HG02623 (cell line): ENCODE results near the gene OR2J3.
"Not testable (repeated sequence)": the region's sequence is repeated elsewhere in the genome, so short reads cannot be mapped to it uniquely, and the experiment has no call there.

Experiments used
- ATAC-seq: cut with Tn5 transposase; IDR thresholded peaks from one replicate; pipeline ENCODE4 v1.9.1; 2021; ENCODE audit warnings: moderate library complexity; ENCODE audit not compliant: unreplicated experiment

OR2J3 gene

DNA sequence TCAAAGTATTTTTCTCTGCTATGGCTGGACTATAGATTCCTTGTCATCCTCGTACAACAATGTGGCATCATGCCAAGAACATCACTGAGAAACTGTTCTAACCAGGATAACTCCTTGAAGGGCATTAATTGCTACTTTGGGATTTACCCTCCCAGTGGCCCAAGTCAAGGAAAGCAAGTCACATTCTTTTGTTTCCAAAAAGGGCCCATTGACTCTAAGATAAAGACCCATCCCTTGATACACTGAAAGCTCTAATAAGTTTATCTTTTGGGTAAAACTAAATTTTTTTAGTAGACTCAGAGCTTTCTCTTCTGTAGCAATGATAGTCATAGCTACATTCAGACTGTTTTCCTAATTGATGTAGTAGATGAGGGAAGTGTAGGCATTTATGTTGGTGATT is at the start of gene OR2J3:
Gene OR2J3 (plus strand): TSS at position 301 of the 400 bp plus-strand sequence. CDS start 3,833 bp downstream, outside the sequence.
- ATAC-seq: no peak

DNA sequence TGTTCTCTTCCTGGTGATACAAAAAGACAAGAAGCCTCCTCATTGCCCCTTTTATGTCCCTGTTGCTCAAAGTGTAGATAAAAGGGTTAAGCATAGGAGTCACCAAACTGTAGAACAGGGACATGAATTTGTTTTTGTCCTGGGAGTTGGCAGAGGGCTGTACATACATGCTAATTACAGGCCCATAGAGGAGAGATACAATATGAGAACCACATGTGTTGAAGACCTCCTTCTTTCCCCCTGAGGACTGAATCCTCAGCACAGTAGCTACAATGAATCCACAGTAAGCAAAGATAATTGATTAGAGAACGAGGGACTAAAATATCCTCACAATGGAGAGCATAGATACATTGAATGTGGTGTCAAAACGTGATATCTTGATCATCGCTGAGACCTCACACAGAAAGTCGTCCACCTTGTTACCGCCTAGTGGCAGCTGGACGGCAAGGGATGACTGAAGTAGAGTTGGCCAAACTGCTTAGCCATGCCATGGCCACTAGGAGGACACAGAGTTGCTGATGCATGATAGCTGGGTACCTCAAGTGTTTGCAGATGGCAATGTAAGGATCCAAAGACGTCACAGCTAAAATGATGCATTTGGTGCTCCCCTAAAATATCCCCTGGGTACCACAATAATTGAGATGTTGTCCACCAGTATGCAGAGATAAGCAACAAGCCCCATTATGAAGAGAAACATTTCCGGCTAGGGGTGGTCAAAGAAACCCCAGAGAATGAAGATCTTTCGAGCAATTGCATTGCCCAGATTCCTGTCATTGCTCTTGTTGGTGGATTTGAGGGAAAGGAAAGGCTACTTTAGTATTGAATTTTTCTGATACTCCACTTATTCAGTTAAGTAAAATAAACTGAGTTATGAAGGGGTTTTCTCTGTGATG is 35.8 kb upstream of the OR2J3 start:
- no peak for ATAC-seq

DNA sequence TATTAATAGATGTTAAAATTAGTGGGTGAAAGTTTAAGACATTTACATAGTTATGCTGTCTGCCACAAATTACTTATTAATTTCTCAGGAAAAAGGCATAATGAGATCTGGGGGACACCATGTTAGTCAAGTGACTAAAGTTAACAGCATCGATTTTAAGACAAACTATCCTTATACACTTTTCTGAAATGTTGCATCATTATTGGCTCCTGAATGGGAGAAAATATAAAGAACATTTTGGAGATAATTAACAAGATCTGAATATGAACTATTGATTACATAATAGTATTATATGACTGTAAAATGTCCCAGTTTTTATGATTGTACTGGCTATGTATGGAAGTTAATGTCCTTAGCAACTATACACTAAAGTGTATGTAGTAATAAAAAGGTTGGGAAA is 28.7 kb upstream of the OR2J3 start:
- ATAC-seq: no peak

DNA sequence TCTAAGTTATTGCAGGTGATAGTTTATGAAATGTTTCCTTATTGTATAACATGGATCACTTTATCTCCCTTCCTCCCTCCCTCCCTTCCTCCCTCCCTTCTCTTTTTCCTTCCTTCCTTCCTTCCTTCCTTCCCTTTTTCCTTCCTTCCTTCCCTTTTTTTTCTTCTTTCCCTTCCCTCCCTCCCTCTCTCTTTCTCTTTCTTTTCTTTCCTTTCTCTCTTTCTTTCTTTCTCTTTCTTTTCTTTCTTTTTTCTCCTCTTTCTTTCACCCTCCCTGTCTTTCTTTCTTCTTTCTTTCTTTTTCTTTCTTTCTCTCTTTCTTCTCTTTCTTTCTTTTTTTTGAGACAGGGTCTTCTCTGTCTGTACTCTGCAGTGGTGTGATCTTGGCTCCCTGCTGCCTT is 26.5 kb upstream of the OR2J3 start:
- ATAC-seq: no peak

DNA sequence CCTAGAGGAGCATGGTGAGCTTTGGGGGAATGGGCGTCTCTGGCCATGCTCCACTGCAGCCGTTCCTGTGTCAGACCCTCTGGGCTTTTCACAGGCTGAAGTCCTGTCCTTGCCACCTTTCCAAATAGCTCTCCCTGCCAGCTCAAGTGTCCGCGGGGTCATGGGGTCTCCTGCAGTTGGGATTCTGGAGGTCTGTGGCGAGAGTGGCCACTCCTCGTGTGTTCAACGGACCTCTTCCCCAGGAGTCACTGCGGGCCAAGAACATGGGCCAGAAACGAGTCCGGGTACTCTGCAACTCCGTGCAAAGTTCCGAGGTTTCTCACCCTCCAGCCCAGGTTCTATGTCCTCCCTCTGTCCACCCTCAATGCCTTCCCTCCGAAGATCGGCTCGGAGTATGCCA is 25.4 kb upstream of the OR2J3 start:
- ATAC-seq: no peak

DNA sequence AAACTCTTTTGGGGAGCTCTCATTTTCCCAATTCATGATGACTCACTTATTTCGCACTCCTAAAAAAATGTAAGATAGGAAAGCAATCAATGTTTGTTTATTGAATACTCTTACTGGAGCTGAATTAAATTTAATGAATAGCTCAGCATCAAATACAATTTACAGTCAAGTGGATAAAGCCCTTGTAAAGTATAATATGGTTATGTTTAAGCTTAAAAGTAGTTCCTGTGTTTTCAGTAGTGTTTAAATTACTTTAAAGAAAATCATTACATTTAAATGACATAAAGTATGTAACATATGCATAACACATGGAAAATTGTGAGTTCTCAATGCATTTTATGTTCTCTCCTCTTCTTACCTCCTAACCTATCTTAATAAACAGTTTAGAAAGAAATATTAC is 20.6 kb upstream of the OR2J3 start, which contains the start of gene OR2B3:
Gene OR2B3 (minus strand): TSS at position 101 of the 400 bp plus-strand sequence. CDS start 65 bp downstream, at position 36.
- ATAC-seq: no peak

DNA sequence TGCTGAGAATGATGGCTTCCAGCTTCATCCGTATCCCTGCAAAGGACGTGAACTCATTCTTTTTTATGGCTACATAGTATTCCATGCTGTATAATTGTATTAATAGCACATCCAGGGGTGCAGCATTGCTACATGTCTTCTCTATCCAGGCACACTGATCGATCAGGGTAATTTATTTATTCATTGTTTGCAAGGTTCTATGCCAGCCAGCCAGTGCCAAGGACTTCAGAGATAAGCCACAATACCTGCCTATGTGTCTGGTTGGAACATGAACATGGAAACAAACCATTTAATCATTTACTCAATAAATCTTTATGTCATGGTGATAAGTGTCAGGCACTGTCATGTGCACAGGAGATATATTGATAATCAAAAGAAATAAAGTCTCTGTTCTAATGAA is 14.9 kb upstream of the OR2J3 start:
- no peak for ATAC-seq

DNA sequence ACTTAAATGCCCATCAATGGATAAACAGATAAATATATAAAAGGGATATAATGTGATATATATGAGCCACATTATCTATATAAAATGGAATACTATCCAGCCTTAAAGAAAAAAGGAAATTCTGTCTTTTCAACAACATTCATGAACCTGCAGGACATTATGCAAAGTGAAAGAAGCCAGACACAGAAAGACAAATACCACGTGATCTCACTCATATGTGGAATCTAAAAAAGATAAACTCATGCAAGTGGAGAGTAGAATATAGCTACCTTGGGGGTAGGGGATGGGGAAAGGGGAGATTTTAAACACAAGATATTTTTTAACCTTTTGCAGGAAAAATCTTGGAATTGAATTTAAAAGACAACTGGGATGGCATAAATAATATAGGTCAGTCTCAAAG is 10.1 kb upstream of the OR2J3 start:
- ATAC-seq: no peak

DNA sequence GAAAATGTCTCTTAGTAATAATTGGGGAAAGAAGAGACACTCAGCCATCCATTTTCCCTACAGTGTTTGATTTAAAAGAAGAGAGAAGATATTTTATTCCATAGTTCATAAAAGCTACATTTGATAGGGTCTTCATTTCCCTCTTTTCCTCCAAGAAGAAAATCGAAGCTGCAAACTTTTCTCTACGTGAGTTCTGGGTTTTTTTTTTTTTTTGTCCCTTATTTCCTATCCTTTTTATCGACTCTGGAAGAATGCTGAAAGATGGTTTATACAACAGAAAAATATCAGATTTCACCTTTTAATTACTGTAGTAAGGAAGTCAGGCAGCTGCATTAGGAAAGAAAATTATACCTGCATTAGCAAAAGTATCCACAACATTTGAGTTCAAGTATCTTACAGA is 8.7 kb upstream of the OR2J3 start, which contains the start of gene OR2J1:
Gene OR2J1 (plus strand): TSS at position 301 of the 400 bp plus-strand sequence. CDS start 1,453 bp downstream, outside the sequence.
- no peak for ATAC-seq

DNA sequence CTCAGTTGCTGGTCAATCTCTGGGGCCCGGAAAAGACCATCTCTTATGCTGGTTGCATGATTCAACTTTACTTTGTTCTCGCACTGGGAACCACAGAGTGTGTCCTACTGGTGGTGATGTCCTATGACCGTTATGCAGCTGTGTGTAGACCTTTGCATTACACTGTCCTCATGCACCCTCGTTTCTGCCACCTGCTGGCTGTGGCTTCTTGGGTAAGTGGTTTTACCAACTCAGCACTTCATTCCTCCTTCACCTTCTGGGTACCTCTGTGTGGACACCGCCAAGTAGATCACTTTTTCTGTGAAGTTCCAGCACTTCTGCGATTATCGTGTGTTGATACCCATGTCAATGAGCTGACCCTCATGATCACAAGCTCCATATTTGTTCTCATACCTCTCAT is 4.3 kb downstream of the OR2J3 start:
- ATAC-seq: no peak

DNA sequence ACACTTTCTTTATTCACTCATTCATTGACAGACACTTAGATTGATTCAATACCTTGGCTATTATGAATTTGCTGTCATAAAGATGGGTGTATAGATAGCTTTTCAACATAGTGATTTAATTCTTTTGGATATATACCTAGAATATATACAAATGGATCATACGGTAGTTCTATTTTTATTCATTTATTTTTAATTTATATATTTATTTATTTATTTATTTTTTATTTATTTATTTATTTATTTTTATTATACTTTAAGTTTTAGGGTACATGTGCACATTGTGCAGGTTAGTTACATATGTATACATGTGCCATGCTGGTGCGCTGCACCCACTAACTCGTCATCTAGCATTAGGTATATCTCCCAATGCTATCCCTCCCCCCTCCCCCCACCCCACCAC is 7.1 kb downstream of the OR2J3 start:
- ATAC-seq: not testable (repeated sequence)

DNA sequence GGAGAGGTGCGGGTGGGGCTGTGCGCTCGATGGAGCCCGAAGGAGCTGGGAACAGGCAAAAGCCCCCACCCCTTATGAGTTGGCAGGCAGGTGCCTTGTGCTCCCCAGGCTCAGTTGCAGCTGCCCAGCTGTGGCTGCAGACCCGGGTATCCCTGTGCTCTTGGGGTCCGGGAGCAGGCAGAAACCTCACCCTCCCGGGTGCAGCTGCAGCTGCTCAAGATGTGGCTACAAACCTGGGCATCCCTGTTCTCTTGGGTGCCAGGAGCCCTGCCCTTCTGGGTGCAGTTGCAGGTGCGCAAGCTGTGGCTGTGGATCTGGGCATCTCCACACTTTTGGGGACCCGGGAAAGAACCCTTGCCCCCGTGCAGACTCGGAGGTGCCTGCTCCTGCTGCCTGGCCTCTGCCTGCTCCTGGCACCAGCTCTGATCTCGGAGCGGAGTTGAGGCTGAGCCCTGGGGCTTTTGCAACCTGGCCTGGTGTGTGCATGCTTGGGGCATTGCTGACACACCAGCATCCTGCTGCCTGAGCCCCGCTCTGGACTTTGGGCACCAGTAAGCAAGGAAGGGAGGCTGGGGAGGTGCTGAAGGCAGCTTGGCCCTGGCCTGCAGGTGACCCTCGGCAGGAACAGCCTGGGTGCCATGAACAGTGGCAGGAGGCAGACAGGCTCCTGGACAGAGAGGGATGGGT is 21.6 kb downstream of the OR2J3 start:
- ATAC-seq: no peak

DNA sequence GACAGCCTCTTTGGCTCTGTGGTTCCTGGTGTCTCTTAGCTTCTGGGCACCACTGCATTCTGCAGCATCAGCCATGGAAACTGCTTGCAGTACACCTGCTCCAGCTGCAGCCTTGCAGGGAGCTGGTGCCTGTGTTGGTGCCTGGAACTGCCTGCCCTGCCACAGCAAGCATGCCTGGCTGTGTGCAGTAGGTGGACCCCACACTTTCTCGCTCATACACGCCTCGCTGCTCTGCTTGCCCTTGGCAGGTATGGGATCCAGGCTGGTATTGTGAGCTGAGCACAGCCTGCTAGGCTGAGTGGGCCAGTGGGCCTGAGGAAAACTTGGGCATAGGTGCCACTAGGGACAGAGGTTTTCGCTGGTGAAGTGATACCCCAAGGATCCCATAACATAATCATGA is 22.8 kb downstream of the OR2J3 start:
- ATAC-seq: no peak

DNA sequence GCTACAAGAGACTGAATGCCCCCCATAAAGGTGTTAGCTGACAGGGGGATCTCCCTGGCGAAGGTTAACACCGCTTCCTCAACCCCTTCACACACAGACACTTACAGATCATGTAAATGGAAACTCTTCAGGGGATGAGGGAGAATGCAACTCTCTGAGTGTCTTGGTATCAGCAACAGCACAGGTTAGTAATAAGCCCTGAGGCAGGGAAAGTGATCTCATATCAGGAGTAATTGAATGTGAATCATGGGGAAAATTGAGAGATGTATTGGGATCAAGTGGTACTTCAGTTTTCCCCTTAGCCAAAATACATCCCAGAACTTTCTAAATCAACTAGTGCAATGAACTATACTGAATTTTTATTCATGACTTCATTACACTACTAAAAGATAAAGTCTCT is 23.8 kb downstream of the OR2J3 start:
- no peak for ATAC-seq

DNA sequence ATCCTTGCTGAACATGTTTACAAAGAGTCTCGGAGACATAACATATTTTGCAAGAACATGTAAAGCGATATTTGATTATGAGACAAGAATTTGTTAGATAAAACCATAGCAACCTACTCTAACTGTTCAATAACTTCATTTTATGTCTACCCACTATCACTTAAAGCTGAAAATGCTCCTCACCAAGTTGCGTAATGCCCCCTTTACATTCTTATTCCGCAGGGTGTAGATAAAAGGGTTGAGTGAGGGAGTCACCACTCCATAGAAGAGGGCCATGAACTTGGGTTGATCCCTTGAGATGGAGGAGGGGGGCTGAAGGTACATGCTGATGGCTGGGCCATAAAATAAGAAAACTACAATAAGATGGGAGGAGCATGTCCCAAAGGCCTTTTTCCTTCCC is 29.9 kb downstream of the OR2J3 start:
- ATAC-seq: no peak

DNA sequence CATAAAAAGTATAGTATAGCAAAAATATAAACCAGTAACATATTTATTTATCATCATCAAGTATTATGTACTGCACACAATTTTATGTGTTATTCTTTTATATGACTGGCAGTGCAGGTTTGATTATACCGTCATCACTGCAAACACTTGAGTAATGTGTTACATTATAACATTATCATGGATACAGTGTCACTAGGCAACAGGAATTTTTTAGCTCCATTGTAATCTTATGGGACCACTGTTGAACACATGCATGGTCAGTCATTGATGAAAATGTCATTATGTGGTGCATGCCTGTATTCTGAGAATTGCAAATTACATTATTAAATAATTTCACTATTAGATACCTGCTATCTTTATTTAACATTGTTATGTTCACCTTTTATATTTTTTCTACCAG is 33.7 kb downstream of the OR2J3 start:
- ATAC-seq: no peak

DNA sequence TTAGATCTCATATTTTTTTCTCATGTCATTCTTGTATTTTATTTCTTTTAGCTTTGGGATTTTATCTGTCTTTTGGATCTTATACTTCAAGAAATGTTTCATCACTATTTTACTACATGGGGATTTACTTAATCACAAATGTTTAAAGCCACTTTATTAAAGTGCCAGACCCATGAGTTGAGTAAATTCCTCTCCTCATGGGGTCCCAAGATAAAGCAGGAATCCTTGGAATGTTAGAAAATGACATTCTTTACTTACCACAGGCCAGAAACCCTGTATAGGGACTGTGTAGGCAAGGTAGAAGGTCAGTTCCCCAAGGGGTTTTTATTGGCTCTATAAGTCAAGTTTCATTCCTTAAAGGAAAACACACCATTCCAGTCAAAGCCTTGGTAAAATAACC is 34.5 kb downstream of the OR2J3 start:
- ATAC-seq: no peak

DNA sequence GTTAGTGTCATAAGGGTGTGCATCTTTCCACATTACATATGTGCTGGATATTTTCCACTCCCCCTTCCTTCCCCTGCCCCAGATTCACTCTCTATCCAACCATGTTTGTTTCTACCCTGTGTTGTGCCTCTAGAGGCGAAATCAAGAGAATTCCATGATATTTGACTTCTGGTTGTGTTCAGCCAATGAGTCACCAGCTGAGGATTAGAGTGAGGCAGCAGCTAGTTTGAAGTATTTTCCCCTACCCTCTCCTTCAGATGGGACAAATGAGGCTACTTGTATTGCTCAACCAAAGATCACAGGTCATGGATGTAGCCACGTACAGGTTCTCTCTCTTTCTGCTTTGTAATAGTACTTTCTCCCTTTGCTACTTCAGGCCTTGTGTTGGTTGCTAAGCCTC is 38.3 kb downstream of the OR2J3 start:
- no peak for ATAC-seq

DNA sequence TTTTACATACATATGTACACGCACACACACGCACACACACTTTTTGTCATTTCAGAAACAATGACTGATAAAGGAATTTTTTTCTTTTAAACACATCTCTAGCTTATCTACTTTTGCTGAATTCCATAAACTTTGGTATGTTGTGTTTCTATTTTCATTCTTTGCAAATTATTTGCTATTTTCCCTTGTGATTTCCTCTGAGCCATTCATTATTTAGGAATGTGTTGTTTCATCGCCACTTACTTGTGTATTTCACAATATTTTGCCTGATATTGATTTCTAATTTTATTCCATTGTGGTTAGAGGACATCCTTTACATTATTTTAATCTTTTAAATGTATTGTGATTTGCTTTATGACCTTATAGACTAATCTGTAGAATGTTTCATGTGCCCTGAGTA is 39.2 kb downstream of the OR2J3 start:
- no peak for ATAC-seq

DNA sequence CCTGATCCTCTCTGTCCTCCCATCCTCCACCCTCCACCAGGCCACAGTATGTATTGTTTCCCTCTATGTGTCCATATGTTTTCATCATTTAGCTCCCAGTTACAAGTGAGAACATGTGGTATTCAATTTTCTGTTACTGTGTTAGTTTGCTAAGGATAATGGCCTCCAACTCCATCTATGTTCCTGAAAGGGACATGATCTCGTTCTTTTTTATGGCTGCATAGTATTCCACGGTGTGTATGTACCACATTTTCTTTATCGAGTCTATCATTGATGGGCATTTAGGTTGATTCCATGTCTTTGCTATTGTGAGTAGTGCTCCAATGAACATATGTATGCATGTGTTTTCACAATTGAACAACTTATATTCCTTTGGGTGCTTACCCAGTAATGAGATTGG is 41.6 kb downstream of the OR2J3 start:
- ATAC-seq: not testable (repeated sequence)

DNA sequence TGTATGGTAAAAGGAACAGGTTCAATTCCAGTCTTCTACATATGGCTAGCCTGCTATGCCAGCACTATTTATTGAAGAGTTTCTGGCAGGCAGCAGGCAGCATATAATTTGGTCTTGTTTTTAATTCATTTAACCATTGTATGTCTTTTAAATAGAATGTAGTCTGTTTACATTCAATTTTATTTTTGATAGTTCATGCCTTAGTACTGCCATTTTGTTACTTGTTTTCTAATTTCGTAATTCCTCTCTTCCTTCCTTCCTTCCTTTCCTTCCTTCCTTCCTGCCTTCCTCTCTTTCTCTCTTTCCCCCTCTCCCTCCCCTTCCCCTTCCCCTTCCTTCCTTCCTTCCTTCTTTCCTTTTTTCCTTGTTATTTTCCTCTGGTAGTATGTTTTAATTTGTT is 45.2 kb downstream of the OR2J3 start:
- no peak for ATAC-seq

DNA sequence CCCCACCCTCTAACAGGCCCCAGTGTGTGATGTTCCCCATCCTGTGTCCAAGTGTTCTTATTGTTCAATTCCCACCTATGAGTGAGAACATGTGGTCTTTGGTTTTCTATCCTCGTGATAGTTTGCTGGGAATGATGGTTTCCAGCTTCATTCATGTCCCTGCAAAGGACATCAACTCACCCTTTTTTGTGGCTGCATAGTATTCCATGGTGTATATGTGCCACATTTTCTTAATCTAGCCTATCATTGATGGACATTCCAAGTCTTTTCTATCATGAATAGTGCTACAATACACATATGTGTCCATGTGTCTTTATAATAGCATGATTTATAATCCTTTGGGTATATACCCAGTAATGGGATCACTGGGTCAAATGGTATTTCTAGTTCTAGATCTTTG is 47.3 kb downstream of the OR2J3 start:
- not testable (repeated sequence) for ATAC-seq
